PC-3 (cell line): Measurements from ENCODE around the gene RBMS3.

Source experiments
- CTCF ChIP-seq: fragments of 300-600 bp; sonication (generic); conservative IDR thresholded peaks from 2 replicates; pipeline ENCODE4 v1.5.1; 2017; ENCODE audit warnings: antibody characterized with exemption, low read depth, mild to moderate bottlenecking, low read length
- EZH2 ChIP-seq: fragments of 300-600 bp; sonication (generic); IDR thresholded peaks from one replicate; pipeline ENCODE4 v1.6.1; 2017; ENCODE audit warnings: antibody characterized with exemption, mild to moderate bottlenecking, low read length; ENCODE audit not compliant: unreplicated experiment

GRCh38 chr3:29319262-29319661 lies 38.4 kb downstream of the RBMS3 start:
- TF ChIP-seq CTCF (no peak), EZH2 (no peak)
